Globus pallidus (tissue), 1 donor: ENCODE measurements around the gene DDX6.
A peak's percentile ranks its signal among the peaks of the same experiment; 100 is the strongest.
"Not testable (repeated sequence)": the region's sequence is repeated elsewhere in the genome, so short reads cannot be mapped to it uniquely, and the experiment has no call there.

ENCODE experiments used
- DNase-seq: peaks from one replicate; pipeline ENCODE4 v3.0.0-alpha.2; 2015; ENCODE audit warnings: low spot score

DDX6 gene, protein sequence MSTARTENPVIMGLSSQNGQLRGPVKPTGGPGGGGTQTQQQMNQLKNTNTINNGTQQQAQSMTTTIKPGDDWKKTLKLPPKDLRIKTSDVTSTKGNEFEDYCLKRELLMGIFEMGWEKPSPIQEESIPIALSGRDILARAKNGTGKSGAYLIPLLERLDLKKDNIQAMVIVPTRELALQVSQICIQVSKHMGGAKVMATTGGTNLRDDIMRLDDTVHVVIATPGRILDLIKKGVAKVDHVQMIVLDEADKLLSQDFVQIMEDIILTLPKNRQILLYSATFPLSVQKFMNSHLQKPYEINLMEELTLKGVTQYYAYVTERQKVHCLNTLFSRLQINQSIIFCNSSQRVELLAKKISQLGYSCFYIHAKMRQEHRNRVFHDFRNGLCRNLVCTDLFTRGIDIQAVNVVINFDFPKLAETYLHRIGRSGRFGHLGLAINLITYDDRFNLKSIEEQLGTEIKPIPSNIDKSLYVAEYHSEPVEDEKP

DNA sequence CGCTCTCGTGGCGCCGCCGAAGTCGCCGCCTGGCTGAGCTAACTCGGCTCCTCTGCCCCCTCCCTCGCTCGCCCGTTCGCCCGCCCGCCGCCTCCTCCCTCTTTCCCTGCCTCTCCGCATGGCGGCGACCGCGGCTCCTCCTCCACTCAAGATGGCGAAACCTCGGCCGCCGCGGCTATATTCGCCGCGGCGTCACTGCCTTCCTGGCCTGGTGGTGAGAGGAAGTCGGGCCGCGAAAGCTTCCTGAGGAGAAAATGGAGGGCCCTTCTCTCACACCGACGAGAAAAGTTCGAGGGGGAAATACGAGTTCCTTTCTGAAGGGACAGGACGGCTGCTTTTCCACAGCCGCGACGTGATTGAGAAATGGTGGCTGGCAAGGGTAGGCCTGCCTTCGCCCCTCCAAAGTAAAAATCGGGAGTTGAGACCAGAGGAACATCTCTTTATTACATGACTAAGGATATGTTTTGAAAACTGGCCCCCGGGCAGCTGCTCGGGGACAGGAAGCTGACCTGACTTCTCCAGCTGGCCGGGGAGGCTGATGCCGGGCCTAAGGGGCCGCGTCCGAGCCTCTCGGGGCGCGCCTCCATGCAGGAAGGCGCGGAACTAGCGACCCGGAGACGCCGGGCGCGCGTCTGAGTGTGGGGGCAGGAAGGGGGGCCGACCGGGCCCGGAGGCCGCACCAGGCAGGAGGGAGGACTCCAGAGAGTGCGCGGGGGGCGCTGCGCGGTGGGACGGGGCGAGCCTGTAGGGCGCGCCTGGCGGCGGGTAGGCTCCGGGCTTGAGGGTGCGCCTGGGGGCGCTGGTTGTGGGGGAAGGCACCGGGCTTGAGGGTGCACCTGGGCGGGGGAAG lies at the start of gene DDX6:
TSS of gene DDX6 (minus strand) at position 54 of the 850 bp plus-strand sequence. CDS start 4,913 bp downstream, outside the sequence.
- DNase-seq: peak; percentile 88

DNA sequence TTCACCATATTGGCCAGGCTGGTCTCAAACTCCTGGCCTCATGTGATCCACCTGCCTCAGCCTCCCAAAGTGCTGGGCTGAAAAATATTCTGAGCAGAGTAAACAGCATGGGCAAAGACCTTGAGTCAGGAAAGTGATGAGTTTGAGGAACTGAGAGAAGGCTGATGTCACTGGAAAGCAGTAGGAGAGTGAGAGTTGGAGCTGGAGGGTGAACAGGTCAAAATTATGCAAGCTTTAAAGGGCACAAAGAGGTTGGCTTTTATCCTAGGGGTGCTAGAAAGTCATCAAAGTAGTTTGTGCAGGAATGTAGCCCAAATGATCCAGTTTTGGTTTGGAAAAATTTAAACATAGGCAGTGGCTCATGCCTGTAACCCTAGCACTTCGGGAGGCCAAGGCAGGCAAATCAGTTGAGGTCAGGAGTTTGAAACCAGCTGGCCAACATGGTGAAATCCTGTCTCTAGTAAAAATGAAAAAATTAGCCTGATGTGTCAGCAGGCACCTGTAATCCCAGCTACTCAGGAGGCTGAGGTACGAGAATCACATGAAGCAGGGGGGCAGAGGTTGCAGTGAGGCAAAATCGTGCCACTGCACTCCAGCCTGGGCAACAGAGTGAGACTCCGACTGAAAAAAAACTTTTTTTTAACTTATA lies 48.1 kb upstream of the DDX6 start:
- no peak for DNase-seq

DNA sequence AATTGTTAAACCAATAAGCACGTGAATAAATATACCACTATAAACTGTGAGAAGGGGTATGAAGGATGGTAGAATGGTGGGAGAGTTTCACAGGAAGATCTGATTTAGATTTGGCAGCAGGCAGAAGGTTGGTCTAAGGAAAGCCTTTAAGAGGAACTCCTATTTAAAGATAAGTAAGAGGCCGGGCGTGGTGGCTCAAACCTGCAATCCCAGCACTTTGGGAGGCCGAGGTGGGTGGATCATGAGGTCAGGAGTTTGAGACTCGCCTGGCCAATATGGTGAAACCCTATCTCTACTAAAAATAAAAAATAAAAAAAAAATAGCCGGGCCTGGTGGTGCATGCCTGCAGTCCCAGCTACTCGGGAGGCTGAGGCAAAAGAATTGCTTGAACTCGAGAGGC lies 46.9 kb upstream of the DDX6 start:
- peak; percentile 11 for DNase-seq

DNA sequence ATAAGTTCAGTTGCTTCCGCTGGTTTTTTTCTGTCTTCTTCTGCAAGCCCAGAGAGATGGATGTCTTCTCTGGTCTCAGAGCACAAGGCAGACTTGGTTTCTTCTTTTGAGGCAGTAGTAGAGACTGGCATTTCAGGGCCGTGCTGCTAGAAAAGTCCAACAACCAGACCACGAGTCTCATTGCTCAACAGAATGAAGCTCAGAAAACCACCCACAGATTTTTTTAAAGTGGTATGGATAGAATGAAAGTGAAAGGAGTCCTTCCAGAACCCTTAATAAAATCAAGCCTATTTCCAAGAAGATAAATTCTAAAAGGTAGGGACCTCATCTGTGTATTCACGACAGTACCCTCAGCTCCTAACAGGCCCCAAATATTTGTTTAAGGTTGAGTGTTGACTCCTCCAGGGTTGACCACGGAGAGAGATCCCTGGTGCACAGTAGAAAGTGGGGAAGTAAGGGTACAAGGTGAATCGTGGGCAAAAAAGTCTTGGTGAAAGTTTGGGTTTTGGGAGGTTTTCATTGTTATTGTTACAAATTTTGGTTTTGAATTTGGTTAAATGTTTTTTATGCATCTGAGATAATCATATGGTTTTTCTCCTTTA lies 43.6 kb upstream of the DDX6 start:
- peak; percentile 32 for DNase-seq

DNA sequence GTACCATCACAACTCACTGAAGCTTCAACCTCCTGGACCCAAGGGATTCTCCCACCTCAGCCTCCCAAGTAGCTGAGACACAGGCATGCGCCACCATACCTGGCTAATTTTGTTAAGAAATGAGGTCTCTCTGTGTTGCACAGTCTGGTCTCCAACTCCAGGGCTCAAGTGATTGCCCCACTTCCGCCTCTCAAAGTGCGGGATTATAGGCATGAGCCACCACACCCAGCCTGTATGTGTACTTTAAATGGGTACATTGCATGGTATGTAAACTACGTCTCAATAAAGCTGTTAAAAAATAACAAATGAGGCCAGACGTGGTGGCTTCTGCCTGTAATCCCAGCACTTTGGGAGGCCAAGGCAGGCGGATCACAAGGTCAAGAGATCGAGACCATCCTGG lies 36.2 kb upstream of the DDX6 start:
- no peak for DNase-seq

DNA sequence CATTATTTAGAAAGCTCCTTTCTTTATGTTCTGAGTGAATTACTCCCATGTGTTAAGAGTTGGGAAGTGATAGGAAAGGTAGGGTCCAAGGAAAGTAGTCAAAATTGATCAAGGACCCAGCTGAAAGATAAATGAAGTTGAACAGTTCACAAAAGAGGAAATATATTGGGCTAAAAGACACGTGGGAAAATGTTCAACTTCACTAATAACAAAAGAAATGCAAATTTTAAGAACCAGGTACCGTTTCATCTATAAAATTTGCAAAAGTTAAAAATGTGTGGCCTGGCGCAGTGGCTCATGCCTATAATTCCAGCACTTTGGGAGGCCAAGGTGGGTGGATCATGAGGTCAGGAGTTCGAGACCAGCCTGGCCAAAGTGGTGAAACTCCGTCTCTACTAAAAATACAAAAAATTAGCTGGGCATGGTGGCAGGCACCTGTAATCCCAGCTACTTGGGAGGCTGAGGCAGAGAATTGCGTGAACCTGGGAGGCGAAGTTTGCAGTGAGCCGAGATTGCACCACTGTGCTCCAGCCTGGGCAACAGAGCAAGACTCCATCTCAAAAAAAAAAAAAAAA lies 32.1 kb upstream of the DDX6 start:
- not testable (repeated sequence) for DNase-seq

DNA sequence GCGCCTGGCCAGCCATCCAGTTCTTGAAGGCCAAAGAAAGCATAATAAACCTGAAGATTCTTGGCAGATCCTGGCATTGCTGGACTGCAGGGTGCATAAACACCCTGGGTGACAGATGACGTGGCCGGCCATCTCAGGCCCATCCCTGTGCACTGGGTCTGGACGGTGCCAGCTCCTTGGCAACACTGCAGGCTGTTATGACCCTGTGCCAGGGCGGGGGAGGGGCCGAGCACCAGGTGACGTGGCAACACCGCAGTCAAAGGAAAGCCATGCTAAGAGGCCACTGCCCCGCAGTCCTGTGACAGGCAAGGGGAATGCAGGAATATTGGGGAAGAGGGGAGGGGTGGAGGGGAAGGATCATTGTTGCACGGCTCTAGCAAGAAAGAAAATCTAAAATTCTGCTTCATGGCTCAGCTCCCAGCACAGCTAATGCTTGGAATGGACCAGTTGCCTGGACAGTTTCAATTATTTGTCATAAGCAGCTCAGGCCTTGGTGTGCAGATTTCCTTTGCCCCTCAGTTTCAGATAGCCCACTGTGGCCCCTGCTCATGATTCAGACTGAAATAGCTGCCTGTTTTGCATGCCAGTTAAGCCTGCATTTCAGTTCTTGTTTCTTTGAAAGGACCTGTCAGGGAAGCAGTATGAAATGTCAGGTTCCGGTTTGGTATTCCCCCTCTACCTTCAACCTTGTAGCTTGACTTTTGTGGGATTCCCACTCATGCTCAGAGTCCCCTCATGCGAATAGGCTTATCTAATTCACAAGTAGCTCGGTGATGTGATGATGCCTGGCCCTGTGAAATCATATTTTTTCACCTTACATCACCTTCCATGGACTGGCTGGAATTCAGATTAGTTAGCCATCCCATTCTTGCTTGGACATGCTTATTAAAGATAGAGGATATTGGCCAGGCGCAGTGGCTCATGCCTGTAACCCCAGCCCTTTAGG lies 29.7 kb upstream of the DDX6 start:
- peak; percentile 56 for DNase-seq

DNA sequence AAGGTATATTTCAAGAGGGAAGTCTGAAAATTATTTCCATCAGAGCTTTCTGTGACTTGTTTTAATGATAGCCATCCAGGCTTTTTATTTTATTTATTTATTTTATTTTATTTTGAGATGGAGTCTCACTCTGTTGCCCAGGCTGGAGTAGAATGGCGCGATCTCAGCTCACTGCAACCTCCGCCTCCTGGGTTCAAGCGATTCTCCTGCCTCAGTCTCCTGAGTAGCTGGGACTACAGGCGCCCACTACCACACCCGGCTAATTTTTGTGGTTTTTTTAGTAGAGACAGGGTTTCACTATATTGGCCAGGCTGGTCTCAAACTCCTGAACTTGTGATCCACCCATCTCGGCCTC lies 29.0 kb upstream of the DDX6 start:
- DNase-seq: not testable (repeated sequence)

DNA sequence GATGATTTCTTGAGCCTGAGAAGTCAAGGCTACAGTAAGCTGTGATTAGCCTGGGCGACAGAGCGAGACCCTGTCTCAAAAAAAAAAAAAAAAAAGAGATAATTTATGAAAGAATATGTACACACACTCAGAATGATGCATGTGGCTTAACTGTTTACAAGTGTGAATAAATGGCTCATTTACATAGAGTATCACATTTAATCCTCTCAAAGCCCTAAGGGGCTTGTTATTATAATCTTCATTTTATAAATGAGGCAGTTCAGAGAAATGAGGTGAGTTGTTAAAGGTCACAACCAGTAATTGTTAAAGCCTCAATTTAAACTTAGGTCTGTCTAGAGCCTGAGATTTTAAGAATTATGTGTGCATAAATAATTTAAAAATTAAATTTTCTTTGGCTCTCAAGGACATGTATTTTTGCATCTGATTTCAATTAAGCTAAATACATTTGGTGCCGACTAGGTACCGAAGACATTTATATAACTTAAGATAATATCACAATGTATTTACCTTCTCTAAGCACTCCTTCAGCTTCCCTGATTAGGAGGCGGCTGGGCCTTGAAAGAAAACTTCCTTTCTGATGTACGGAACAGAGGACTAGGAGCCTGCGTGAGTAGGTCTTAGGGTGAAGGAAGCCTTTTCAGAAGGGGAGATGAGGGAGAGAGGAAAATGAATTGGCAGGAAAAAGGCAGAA lies 28.5 kb upstream of the DDX6 start:
- no peak for DNase-seq

DNA sequence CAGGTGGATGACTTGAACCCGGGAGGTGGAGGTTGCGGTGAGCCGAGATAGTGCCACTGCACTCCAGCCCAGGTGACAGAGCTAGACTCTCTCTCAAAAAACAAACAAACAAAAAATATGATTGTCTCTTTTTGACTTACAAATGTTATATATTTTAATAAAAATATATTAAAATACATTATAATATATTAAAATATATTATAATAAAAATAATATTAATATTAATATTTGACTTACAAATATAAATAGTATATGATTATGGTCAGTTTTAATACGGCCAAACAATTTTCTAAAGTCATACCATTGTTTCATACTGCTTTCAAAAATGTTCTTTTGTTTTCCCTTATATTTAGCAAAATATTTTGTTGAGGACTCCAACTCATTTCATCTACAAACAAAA lies 27.2 kb upstream of the DDX6 start:
- DNase-seq: no peak

DNA sequence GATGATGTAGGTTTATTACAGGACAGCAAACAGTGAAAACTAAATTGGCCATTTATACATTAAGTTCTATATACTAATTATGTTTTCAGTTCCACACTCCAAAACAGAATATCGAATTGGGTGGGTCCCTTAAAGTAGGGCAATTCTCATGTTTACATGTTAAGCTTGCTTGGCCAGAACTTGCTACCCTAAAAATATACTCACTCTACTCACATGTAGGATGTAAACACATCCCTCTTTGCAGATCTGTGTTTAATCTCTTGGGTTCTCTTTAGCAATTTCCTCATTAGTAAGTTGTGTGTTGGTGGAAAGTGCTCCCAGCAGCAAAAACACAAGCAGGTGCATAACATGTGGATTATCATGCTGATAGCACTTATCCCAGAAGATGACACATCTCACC lies 22.6 kb upstream of the DDX6 start:
- no peak for DNase-seq

DNA sequence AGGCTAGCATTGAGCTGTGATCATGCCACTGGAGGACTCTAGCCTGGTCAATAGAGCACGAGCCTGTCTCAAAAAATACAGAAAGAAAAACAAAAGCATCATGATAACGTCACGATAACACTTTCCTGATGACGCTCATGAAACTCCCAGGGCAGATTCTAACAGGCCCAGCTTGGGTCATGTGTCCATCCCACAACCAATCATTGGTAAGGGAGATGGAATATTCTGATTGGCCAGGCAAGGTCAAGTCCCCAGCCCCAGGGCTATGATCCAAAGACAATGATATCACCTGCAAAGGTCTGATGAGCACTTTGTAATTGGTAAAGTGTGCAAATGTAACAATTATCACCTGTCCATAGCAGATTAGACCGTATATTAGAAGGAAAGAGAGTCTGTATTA lies 21.5 kb upstream of the DDX6 start:
- no peak for DNase-seq

DNA sequence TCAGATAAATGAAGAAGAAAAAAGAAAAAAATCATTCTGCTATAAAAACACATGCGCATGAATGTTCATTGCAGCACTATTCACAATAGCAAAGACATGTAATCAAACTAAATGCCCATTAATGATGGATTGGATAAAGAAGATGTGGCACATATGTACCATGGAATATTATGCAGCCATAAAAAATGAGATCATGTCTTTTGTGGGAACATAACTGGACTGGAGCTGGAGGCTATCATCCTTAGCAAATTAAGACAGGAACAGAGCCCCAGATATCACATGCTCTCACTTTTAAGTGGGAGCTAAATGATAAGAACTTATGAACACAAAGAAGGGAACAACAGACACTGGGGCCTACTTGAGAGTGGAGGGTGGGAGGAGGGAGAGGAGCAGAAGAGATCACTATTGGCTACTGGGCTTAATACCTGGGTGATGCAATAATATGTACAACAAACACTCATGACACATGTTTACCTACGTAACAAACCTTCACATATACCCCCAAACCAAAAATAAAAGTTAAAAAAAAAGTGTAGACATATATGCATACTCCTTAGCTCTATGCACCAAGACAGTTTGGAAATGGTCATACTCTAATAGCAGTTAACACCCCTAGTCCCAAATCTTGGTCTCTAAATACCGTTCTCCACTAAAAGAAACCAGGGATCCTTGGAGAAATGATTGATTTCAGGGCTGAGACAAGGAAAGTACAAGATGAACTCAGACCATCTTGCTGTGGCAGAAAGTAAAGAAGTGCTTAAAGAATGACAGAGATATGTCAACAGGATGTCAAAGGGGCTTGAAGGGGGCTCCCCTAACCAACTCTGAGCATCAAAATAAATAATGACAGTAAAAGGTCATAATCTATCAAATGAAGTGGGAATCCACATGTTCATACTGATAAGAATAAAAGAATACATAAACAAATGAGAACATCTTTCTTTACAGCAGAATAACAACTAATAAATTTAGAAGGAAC lies 17.1 kb upstream of the DDX6 start:
- DNase-seq: no peak

DNA sequence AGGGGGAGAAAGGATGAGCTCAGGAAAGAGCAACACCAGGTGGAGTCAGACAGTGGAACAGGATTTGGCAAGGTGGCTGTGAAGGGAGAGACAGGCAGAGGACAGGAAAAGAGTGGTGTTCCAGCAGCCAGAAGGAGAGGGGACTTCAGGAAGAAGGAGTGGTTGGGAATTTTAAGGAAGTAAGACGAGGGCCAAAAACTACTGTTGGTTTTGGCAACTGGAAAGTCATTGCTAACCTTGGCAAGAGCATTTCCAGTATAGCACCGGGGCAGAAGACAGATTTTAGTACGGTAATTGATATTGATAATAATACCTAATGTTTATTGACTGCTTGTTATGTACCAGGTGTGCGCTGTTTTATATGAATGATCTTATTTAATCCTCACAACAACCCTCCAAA lies 15.4 kb upstream of the DDX6 start:
- no peak for DNase-seq

DNA sequence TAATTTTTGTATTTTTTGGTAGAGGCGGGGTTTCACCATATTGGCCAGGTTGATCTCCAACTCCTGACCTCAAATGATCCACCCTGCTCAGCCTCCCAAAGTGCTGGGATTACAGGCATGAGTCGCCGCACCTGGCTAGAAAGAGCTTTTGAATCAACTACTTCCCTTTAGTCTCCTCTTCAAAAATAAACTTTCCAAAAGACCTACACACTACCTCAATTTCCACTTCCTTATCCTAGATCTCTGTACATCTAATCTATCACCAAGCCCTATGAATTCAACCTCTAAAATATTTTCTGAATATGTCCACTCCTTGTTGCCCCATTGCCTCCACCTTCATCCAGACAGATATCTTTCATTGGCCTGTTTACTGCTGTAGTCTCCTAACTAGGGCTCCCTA lies 13.1 kb upstream of the DDX6 start:
- no peak for DNase-seq

DNA sequence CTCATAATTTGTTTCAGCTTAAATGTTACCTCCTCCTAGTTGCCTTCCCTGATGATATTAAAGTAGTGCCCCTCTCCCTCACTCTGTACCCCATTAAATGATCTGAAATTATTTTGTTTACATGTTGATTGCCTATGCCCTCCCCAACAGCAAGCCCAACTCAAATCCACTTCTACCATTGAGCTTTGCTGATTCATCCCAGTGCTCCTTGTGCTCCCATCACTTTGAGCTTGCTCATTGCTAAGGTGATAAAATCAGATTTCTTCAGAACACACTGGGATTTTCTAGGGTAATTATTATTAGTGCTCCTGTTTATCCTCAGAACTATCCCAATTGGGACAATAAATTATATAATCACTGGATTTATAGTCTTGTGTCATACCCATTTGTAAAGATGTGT lies 8.4 kb upstream of the DDX6 start:
- no peak for DNase-seq

DNA sequence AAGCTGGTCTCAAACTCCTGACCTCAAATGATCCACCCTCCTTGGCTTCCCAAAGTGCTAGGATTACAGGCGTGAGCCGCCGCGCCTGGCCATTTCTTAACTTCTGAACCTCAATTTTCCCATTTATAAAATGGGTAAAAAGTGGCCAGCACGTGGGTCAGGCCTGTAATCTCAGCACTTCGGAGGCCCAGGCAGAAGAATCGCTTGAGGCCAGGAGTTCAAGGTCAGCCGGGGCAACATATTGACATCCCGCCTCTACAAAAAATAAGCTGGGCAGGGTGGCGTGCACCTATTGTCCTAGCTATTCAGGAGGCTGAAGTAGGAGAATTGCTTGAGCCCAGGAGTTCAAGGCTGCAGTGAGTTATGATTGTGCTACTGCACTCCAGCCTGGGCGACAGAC lies 6.5 kb upstream of the DDX6 start:
- no peak for DNase-seq

DNA sequence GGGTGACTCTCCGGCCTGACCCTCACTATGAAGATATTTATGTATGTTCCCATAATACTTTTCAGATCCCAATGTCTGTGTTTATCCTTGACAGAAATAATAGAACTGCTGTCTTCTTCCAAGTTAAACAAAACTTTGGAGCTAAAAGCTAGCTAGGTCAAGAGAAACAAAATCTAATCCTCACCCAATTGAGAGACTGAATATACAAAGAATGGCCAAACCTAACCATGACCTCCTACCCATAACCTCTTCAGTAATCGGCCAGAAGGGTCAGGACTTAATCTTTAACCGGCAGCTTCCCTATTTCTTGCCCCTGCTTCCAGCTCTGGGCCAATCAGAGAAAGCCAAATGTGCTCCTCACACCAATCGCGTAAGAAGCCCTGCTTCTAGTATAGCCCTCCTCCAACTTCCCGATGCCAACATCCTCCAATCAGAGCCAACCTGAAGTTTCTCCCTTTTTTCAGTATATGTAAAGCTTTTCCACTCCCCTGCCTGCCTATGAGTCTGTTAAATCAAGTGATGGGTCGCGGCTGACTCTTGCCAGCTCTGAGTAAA lies 1.7 kb upstream of the DDX6 start:
- peak; percentile 80 for DNase-seq
